ENCODE measurements around the gene RPH3AL.
"Not testable (repeated sequence)": the region's sequence is repeated elsewhere in the genome, so short reads cannot be mapped to it uniquely, and the experiment has no call there.

Gene RPH3AL

DNA sequence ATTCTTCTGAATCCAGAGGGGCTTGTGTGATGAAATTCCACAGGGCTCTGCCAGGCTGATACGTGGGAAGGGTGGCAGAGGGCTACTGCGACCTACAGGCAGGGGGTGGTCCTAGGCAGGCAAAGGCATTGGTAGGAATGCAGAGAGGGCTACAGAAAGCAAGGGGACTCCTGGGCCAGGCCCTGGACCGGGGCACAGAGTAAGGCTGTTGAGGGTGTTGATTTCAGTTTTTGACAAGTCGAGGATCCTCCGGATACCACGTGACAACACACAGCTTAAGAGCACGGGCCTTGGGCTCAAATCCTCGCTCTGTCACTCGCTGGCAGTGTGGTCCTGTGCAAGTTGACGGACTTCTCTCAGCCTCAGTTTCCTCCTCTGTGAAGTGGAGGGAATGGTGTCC, 152.0 kb downstream of the RPH3AL start:
- no peak for DNase-seq (ENCODE audit: low spot score)

DNA sequence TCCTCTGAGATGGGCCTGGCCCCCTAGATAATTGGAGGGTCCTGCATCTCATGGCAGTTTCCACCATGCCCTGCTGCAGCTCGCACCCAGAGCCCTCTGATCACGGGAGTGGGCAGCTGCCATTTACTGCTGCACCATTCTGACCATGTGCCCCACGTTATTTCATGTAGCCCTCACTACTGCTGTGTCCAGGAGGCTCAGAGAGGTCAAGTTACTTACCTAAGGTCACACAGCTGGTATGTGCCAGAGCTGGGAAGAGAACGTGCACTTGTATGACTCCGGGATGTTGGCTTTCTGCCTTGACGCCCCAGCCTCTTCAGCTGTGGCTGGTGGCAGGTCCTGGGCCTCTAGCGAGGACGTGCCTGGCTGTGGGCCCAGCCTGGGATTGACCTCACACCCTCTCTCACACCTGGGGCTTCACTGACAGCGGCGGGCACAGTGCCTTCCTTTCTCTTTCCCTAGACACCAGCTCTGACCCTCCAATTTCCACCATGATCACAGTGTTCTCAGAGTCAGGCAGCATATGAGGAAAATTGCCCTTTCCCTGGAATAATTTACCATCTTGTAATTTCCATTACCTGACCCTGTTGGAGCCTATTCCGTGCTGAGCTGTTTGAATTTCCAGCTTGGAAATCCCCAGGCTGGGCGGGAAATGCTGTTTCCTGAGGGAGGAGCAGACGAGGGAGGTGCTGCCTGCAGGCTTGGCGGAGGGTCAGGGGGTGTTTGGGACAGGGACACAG, 152.6 kb downstream of the RPH3AL start:
- DNase-seq (ENCODE audit: low spot score), result no peak

- no peak for DNase-seq (ENCODE audit: low spot score)
These were observed 153.4 kb downstream of the RPH3AL start for GRCh38 chr17:199191-199604.

DNA sequence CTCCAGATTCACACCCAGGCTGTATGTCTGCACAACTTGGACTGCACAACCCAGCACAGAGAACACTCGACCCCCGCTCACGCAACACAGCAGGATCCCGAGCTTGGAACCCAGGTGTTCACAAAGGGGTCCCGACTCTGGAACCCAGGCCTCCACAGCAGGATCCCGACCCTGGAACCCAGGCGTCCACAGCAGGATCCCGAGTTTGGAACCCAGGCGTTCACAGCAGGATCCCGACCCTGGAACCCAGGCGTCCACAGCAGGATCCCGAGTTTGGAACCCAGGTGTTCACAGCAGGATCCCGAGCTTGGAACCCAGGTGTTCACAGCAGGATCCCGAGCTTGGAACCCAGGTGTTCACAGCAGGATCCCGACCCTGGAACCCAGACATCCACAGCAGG, 154.4 kb downstream of the RPH3AL start:
- DNase-seq (ENCODE audit: low spot score), result not testable (repeated sequence)

DNA sequence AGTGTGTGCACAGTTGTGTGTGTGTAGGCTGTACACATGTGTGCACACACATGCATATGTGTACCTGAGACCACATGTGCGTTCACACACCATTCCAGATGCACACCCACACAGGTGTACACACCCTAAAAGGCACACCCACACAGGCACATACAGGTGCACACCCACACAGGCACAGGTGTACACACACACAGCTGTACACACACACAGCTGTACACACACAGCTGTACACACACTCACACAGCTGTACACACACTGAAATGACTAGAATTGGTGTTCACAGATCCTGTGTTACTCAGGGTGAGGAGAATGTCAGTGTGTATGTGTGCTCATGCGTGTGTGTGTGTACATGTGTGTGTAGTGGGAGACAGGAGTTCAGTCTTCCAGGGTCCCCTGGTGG, 155.3 kb downstream of the RPH3AL start:
- DNase-seq (ENCODE audit: low spot score), result no peak

DNA sequence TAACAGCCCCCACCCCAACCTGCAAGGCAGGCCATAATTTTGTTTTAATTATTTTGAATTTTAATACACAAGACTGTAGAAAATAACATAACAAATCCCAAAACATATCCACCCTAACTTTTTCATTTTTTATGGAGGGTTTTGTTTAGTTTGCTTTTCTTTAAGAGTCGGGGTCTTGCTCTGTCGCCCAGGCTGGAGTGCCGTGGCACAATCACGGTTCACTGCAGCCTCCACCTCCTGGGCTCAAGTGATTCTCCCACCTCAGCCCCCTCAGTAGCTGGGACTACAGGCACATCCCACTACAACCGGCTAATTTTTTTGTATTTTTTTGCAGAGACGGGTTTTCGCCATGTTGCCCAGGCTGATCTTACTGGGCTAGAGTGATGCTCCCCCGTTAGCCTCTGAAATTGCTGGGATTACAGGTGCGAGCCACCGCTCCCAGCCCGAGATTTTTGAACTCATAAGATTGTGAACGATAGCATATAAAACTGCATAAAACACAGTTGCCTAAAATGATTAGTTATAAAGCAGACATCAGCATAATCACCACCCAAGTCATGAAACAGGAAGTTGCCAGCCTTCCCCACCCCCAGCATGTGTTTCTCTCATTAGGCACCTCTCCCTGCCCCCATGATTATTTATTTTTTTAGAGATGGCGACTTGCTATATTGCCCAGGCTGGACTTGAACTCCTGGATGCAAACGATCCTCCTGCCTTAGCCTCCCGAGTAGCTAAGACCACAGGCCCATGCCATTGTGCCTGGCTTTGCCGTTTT, 157.6 kb downstream of the RPH3AL start:
- no peak for DNase-seq (ENCODE audit: low spot score)

DNA sequence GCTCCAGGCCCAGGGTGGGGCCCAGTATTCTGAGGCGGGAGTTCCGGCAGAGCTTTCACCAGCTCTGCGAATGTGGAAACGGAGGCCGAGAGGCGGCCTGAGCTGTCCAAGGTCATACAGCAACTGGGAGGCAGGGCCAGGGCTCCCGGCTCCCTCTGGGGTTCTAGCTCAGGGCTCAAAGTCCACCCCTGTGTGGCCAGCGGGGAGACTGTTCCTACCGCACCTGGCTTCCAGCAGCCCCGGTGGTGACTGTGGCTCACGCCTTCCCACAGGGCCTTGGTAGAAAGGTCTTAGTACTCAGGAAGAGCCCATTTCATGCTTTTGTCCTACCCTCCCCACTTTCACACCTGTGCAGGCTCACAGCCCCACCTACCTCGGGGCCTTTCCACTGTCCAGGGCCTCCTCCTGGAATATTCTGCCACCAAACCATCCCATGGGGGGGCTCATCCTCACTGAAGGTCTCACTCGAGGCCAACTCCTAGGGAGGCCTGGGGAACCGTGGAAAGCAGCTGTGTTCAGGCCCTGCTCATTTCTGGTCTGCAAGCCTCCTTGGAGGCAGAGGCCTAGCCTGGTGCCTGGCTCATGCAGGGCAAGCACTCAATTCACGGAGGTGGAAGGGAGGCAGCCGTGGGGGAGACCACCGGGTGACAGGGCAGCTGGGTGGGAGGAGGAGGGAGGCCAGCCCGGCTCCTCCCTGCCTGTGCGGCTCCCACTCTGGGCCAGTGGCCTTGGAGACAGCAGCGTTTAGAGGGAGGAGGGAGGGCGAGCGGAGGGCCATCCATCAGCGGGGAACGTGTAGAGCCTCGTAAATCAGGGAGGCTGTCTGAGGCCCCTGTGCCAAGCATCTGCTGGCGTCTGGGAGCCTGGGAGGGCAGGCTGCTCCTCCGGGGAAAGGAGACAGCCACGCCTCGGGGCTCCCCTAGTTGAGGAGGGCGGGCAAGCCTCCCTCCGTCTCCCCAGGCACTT, 158.5 kb downstream of the RPH3AL start:
- no peak for DNase-seq (ENCODE audit: low spot score)

DNA sequence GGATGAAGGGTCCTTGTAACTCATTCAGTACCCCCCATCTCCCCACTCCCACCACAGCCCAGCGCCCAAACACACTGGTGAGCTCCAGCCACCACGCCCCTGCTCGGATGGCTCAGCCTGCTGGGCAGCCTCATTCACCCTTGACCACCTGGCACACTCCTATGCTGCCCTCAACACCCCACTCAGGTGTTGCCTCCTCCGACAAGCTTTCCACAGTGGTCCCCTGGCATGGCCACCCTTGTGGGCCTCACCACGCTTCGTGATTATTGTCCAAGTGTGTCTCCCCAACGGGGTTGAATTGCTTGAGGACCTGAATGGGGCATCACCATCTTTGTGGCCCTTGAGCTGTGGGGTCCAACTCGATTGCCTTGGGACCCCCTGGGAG, 159.2 kb downstream of the RPH3AL start:
- DNase-seq (ENCODE audit: low spot score), result no peak

GRCh38 chr17:192666-193425, 159.8 kb downstream of the RPH3AL start:
- DNase-seq (ENCODE audit: low spot score), result no peak

DNA sequence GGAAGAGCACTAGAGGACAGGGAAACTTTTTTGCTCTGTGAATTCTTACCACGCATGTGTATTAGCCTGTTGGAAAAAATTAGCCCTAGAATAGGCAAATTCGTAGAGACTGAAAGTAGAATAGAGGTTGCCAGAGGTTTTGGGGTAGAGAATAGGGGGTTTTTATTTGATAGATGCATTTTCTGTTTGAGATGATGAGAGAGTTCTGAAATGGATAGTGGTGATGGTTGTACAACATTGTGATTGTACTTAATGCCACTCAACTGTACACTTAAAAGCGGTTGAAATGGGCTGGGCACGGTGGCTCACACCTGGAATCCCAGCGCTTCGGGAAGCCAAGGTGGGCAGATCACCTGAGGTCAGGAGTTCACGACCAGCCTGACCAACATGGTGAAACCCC, 163.2 kb downstream of the RPH3AL start:
- no peak for DNase-seq (ENCODE audit: low spot score)

DNA sequence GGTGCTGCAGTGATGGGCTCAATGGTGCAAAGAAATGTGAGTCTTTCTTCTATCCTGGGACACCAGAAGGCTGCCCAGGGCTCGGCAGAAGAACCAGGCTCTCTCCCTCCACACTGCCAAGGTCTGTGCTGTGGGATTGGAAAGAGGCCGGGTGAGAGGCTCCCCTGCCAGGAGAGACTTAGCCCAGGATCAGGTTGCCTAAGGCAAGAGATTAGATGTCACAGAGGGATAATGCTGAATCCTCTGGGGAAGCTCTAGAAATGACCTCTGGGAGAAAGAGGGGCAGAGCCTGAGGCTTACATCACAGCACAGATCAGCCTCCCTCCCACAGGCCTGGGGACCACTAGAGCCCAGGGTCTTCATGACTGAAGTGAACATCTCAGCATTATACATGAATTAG, 165.5 kb downstream of the RPH3AL start:
- no peak for DNase-seq (ENCODE audit: low spot score)

DNA sequence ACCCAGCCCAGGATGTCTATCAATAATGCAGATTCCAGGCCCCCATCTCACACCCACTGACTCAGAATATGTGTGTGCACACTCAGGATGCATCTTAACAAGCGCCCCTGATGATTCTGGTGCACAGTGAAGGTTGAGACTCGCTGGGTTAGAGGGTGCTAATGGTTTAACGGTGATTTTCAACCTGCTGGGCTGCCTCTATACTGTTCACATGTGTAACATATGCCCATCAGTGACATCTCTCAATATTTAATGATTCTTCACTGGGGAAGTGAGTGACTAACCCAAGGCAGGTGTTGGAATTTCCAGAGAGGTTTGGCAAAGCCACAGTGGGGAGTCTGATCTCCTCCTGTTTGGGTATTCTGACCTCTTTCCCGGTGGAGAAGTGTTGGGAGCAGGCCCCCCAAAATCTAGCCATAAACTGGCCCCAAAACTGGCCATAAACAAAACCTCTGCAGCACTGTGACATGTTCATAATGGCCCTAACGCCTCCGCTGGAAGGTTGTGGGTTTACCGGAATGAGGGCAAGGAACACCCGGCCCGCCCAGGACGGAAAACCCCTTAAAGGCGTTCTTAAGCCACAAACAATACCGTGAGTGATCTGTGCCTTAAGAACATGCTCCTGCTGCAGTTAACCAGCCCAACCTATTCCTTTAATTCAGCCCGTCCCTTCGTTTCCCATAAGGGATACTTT, 167.0 kb downstream of the RPH3AL start:
- DNase-seq (ENCODE audit: low spot score), result no peak

DNA sequence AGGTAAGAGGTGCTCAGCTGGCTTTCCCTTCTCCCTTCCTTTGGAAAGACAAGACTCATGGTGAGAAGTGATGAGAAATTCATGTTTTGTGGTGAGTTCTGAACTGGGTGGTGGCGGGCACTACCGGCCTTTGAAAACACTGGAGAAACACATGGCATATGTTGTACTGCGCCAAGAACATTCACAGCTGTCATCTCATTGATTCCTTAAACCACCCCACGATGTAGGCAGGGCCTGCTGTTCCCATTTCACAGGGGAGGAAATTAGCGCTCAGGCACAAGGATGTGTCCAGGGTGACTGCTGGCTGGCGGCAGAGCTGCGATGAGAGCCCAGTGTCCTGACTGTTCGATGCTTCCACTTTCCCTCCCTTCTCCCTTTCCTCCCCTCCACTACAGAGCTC, 169.6 kb downstream of the RPH3AL start:
- no peak for DNase-seq (ENCODE audit: low spot score)

- DNase-seq (ENCODE audit: low spot score), result no peak
These were observed 170.4 kb downstream of the RPH3AL start for GRCh38 chr17:182050-182751.

- no peak for DNase-seq (ENCODE audit: low spot score)
These were observed 171.2 kb downstream of the RPH3AL start, which contains the start of gene DOC2B for GRCh38 chr17:181245-182049. TSS of gene DOC2B (minus strand) at chr17:181650. CDS start at chr17:181479, 171 bp downstream.

DNA sequence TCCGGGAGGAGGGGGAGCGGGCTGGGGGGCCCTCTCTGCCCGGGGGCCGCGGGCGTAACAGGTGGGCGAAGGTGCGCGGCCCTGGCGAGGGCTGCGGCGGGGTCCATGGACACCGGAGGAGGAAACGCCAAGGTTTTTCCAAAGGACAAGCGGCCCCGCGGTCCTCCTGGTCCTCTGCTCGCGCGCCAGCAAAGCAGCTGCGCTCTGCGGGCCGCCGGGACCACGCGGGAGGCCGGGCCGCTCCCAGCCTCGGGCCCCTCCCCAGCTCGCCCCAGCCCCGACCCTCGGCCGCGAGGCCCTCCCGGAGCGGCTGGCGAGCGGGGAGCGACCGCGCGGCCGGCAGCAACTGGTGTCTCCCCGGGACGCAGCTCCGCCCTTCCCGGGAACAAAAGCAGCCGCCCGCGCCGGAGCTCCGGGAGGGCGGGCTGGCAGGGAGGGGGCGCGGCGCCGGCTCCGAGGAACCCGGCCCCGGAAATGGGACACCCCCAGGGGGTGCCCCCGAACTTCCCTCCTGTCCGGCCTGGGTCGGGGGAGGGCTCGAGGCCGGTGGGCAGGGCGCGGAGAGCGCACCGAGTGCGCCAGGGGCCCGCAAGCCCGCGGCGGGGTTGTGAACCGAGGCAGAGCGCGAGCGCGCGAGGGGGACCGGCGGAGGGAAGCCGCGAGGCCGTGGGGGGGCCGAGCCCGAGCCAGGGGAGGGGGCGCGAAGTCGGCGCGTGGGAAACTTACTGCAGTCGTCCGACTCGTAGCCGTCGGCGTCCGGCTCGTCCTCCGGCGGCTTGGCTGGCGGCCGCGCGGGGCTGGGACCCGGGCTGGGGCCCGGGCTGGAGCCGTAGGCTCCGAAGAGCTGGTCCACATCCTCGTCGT, 172.0 kb downstream of the RPH3AL start:
- no peak for DNase-seq (ENCODE audit: low spot score)

- DNase-seq (ENCODE audit: low spot score), result no peak
These were observed 172.7 kb downstream of the RPH3AL start for GRCh38 chr17:179781-180380.

DNA sequence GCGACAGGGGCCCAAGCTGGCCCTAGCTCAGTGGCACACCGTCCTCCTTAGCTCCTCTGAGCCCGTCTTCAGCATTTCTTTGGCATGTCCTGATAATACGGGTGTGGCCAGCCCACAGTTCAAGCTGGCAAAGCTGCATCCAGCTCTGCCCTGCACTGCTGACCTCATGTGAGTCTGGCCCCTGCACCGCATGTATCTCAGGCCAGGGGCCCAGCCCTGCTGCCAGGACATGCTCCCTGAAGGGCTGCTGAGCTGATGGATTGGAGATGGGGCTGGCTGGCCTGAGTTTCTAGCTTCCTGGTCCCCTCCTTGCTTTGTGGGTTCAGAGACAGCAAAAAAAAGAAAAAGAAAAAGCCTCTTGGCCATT, 173.6 kb downstream of the RPH3AL start:
- DNase-seq (ENCODE audit: low spot score), result no peak

All from COLO829 (cell line).